Nucleus accumbens (tissue), 56 donors: ENCODE data around the gene GALNT16.
A peak's percentile ranks its signal among the peaks of the same experiment; 100 is the strongest.

Experiments used
- DNase-seq, 56 donors: peaks; one replicate each; lab custom pipeline; 2025; lab: John Stamatoyannopoulos, UW

Gene GALNT16

DNA sequence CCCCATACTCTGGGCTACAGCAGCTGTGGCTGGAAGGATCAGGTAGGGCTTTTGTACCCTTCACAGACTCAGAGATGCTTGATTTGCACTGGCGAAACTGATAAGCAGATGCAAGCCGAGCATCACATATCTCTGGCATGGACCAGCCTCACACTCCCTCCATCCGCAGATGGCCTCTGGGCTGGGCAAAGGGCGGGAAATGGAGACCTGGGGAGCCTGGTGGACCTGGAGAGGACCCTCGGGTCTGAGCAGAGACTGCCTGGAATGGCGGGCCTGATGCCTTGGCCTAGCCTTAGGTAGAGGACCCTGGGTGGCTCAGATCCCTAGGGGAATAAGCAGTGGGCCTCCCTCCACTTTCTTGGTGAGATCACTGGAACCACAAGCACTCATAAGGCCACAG, 53.2 kb downstream of the GALNT16 start:
- DNase-seq = no peak

DNA sequence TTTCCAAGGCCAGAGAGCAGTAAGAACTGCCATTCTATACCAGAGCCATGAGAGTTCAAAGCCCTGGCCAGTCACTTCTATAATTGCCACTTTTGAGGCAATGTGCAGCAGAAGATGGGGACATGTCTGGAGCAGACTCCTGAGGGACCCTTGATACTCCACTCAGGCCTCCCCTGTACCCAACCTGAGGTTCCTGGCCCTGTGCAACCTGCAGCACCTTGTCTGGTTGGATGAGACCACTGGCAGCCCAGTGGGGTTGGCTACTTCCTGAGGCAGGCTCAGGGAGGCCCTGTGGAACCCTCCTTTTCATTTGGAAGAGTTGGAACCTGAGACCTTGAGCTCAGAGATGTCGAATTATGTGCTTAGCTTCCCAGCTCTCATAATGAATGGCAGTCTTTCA, 54.4 kb downstream of the GALNT16 start:
- no peak for DNase-seq

DNA sequence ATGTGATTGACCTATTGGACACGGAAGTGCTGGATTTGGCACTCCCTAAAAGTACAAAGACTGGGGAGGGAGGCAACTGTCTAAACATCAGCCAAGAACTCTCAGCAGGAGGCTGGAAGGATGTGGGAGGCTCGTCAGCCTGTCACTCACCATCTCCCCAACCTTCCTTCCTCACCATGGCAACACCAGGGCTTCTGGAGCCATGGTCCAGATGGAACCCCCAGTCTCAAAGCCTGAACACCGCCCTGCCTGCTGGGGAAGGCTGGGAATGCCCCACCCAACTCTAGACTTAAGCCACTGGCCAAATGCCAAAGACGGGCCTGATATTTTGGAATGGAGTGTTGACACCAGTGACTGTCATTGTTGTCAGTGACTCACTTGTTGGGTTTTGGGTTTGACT, 55.3 kb downstream of the GALNT16 start:
- peak in 4 of 56 donors; percentile 6 to 34 (median 14) for DNase-seq

DNA sequence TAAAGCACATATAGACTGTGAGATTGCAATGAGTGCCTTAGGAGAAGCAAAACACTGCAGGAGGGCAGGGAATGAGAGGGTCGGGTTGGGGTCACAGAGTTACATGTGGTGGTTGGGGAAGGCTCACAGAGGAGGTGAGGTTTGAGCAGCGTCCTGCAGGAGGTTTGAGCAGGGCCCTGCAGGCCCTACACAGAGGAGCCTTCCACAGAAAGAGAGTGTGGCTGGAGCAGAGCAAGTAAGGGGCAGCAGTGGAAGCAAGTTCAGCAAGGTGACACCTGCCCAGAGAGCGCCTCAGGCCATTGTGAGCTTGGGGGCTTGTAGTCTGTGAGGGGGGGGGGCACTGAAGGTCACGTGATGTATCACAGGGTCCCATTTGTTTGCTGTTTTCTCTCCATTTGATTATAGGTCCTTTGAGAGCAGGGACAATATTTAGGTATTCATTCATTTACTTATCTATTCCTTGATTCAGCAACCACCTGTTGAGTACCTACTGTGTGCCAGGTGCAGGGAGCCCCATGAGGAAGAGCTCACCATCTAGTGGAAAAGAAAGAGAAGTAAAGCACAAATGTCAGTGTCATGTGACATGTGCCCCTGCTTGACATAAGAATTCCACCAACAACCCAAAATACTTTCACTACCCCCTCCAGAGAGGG, 56.6 kb downstream of the GALNT16 start:
- no peak for DNase-seq

DNA sequence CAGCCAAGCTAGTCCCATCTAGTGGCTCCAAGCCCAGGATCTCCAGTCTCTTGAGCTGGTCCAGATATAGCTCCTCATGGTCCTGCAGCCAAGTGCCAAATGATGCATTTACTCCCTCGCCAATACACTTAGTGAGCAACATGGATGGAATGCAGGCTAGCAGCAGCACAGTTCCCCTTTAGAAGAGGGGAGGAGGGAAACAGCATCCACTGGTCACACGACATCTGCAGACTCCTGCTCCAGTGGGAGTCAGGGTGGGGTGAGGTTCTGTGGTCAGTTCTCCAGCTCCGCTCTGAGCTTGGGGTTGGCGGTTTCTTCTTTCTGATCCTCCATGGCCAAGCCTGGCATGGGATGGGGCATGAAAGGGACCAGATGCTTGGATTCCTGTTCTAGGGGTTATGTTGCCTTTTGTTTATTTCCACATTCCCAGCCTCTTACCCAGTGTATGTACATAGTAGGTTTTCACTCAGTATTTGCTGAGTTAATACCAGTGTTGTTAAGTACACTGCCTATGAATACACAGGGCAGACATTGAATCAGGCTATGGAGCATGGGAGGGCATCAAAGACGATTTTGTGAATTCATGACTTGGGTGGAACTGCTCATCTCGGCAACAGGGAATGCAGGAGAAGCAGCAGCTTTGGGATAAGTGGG, 57.3 kb downstream of the GALNT16 start:
- DNase-seq = no peak

DNA sequence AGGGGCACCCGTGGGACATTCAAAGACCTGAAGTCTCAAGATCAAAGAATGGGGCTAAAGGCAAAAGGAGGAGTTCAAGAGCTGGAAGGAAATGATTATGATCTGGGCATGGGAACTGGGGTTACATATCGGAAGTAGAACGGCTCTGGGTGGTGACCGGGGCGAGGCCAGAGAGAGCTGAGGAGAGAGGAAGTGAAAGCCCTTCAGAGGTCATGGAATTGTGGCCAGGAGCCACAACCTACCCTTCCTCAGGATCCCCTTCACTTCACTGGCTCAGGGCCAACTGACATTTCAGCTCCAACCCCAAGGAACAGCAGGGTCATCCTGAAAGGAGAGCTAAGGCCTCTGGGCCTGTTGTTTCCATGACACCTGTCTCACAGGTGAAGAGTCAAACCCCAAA, 57.8 kb downstream of the GALNT16 start:
- no peak for DNase-seq

DNA sequence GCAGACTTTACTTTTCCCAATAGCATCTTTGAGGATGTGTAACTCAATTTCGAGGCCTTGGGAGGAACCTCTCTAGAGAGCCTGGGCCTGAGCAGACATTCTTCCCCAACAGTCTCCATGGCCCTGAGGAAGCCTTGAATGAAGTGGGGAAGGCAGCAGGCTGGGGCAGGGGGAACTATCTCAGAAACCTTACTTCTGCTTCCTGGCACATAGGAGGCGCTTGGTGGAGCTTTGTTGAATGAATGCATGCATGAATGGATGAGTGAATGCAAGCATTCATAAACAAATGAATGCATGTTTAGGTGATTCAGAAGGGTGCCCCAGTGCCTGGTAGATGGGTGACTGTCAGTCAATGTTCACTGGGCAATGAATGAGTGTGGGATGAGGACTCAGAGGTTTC, 58.3 kb downstream of the GALNT16 start:
- no peak for DNase-seq

DNA sequence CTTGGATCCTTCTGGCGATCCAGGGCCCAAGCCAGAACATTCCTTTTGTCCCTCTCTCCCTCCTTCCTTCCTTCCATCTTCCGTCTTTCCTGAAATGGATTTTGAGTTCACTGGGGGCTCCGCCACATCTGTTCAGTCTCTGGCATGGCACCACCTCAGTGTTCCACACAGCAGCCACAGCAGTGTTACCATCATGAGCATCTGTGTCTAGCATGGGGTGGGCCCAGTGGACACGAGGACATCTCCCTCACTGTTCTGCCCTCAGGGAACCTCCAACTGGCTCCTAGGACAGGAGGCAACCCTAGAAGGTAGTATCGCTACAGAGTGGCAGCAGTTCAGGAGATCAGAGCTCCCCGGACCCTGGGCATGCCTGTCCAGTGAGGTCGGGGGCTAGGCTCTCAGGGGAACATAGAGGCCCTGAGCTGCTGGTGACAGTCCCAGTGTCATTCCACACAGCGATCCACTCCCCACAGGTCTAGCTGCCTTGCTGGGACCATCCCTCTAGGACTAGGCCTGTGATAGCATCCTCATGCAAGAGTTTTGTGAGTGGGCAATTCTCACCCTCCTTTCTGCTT, 59.0 kb downstream of the GALNT16 start:
- no peak for DNase-seq

DNA sequence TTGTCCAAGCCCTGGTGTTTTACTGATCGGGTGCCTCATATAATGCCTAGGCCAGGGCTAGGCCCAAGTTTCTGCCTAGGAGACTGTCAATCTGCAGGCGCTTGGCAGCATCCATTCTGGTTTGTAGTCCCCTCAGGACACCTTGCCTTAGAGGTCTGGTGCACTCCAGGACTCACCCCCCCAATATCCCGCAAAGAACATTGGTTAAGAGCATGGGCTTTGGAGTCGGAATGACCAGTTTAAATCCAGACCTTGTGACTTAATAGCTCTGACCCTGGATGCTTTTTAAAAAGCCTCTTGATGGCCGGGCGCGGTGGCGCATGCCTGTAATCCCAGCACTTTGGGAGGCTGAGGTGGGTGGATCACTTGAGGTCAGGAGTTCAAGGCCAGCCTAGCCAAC, 60.0 kb downstream of the GALNT16 start:
- no peak for DNase-seq

DNA sequence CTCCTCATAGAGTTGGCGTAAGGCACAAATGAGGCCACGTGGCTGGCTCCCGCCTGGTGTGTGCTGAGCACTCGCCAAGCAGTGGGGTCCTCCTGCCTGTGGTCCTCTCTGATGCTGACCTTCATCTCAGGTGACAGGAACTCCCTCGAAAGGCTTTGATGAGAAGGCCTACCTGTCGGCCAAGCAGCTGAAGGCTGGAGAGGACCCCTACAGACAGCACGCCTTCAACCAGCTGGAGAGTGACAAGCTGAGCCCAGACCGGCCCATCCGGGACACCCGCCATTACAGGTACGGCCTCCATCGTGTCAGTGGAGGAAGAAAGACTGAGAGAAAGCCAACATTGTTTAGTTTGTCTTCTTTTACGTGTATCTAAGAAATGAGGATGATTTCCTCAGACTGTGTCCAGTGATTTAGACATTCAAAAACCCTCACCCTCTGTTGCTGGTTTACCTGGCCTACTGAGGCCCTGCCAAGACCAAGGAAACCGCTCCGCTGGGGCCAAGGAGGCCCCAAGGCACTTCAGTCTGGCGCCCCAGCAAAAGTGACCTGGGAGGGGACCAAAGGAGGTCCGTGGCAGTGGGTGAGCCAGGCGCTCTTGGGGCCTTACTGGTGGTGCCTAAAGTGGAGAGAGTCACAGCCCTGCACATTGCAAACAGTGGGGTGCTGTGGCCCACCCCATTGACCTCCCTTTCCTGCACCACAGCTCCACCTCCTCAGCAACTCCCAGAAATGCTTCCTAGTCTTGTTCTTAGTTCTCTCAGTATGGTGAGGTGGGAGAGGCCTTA, 60.8 kb downstream of the GALNT16 start:
- DNase-seq = no peak

DNA sequence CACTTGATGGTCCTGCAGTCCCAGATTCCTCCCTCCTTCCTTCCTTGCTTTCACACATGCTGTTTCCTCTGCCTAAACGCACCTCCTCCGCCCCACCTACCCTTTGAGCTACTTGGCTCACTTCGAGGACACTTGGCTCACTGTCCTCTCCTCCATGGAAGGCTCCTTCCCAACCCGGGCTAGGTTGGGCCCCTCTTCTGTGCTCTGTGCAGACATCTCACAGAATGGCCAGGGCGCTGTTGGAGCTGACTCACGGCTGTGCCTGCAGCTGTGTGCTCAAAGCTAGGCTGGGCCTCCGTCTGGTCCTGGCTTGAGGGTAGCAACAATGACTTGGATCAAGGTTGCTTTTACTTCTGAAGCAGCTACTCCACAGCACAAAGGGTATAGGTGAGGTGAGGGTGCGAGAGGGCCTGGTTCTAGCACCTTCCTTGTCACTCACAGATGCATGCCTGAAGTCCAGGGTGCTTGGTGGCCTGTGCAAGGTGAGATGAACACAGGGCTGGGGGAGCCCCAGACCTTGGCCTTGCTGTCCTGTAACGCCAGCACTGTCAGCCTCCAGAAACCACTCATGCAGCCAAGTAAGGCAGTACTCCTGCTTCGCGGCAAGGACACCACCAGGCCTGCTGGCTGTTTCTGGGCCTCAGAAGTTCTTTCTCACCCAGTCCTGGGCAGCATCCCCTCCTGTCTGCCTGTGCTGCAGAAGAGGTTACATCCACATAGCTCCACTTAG, 61.8 kb downstream of the GALNT16 start:
- DNase-seq = no peak

DNA sequence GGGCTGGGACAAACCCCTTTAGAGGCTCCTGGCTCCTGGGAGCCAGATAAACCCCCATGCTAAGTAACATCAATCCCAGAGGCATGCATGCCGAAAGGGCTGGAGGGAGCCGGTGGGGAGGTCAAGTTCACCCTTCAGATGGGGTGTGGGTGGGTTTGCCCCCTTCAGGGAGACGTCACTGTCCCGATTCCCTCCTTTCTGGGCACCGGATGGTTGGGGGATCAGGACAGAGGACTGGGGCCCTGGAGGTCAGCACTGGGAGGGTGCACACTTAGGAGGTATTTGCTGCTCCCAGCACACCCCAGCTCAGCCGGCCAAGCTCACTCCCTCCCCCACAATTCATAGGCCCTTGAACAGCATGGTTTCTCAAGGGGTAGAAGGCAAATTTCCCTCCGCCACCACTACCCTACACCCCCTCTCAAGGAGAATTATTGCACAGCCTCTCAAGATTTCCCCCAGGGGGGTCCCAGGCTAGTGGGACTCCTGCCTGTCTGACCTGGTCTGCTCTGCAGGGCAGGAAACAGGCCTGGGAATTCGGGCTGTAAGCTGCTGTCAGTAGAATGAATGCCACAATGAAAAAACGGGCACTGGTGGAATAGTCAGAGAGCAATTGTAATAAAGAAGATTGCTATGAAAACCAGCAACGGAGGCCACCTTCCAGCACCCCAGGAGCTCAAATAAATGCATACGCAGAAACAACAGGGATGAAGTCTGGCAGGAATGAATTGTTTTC, 63.5 kb downstream of the GALNT16 start:
- DNase-seq = no peak

DNA sequence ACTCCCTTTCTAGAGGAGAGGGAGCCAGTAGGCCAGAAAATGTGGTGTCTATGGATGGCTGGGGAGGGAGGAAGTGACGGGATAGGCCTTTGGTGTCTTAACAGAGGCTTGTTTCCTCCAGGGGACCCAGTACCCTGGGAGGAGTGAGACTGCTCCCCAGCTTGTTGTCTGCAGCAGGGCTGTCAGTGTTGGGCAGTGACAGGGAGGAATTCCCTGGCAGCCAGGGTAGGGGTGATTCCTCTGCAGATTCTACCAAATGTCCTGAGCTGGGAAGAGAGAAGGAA, 64.0 kb downstream of the GALNT16 start:
- no peak for DNase-seq

DNA sequence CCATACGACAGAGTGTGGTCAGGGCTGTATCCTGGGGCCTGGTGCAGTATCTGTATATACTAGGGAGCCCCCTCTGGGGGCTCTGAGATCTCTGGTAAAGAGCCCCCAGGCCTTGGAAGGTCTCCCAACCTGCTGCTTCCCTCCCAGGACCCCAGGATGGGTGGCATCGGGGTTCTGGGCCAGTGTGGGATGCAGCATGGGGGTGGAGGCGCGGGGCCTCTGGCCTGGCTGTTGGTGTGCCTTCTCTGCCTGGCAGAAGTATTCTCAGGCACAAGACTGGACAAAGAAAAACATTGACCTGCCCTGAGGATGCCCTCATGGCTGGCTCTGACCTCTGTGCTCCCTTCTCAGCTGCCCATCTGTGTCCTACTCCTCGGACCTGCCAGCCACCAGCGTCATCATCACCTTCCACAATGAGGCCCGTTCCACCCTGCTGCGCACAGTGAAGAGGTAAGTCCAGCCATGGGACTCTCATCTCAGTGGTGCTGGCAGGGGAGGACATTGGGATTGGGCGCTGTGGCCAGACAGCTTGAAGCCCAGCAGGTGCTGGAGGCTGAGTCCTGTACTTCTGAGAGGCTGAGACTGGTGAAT, 64.5 kb downstream of the GALNT16 start:
- no peak for DNase-seq

DNA sequence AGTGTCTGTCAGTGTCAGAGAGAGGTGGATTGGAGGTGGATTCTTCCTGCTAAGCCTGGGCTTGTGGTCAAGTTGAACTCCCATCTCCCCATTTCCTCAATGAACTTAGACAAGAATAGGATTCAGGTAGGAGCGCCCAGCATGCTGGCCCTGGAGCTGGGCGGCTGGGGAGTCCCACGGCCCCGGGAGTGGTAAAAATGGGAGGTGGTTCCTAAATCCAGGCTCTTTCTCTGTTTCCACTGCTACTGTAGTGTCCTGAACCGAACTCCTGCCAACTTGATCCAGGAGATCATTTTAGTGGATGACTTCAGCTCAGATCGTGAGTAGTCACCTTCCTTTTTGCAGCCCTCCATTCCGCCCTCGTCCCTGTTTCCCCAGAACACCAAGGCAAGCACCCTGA, 65.1 kb downstream of the GALNT16 start:
- no peak for DNase-seq

DNA sequence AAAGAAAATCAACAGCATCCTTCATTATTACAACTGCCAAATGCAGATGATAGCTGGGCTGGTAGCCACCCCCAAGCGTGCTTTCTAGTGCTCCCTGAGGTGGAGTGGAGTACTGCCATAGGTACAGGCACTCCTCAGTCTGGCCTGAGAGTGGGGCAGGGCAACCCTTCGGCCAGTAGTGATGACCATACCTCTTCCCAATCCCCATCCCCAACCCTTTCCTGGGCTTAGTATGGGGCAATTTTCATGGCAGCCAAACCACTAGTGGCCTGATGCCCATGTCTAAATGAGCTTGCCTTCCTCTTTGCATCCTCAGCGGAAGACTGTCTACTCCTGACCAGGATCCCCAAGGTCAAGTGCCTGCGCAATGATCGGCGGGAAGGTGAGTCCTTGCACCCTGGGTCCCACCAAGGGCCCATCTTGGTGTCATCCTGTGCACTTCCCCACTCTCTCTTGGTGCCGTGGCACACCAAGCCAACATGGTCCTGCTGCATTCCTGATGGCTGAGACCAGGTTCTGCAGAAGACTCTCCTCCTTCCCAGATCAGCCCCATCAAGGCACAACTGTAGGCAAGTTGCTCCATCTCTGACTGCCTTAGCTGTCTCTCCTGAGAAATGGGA, 65.8 kb downstream of the GALNT16 start:
- no peak for DNase-seq

DNA sequence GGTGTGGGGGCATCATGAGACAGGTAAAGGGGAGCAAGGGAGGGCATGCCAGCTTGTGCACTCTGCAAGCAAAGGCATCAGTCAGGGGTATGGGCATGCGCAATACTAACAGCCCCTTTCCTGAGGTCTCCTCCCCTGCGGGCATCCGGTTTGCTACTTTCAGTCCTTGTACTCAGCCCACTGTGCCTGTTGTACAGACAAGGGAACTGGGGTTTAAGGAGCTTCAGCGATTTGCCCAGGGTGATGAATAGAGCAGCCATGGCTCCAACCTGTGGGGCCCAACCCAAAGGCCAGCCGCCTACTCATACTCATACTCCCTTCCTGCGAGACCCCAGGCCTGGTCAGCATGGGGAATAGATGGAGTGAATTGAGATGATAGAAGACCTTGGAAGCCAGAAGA, 66.7 kb downstream of the GALNT16 start:
- DNase-seq = no peak

DNA sequence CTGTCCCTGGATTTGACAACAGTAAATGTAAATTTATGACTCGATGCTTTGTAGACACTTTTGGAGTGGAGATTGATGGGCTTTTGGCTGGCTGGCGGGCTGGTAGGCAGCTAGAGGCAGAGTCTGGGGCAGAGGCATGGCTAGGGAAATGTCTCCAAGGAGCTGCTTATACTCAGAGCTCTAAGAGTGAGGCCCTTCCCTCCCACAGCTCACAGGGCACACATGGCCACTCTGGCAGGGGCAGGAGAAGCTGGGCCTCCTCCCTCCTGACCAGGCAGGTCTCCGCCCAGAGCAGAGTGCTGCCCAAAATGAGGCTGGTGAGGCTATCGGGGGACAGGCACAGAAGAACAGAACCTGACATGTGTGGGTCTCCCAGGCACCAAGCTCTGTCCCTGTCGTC, 67.5 kb downstream of the GALNT16 start:
- DNase-seq = no peak

DNA sequence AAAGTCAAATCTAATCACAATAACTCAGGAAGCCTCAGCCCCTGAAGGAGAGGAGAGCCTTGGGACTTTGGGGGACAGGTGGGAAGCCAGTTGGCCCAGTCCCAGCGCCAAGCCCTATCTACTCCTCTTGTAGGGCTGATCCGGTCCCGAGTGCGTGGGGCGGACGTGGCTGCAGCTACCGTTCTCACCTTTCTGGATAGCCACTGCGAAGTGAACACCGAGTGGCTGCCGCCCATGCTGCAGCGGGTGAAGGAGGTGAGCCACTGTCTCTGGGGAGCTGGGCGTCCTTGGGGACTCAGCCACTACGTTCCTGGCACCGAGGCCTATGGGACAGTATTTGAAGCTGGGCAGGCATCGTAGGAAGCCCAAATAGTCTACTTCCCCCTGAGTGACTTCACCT, 68.4 kb downstream of the GALNT16 start:
- no peak for DNase-seq

DNA sequence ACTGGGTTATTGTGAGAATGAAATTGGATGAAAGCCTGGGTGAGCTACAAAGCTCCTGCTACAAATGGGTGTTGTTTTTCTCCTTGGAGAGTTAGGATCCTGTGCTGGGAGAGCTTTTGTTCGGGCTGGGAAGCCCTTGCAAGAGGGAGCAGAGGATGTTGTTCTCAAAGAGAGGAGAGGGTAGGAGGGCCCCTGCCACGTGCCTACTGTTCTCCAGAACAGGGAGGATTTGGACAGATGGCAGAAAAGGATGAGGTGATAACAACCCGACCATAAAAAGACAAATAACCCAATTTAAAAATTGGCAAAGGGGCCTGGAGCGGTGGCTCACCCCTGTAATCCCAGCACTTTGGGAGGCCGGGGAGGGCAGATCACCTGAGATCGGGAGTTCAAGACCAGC, 68.8 kb downstream of the GALNT16 start:
- no peak for DNase-seq
